GM12892 (cell line): ENCODE data around the gene SLC8A2.

Experiments used
- DNase-seq: peaks from one replicate; pipeline ENCODE4 v3.0.0; 2011; ENCODE audit not compliant: insufficient read length
- FAIRE-seq: peaks from 2 replicates; lab custom pipeline; 2011; peaks lifted over from hg19 to GRCh38; lab: Jason Lieb, UNC
- POLR2A ChIP-seq: IDR thresholded peaks from 2 replicates; pipeline ENCODE4 v1.6.1; 2011; ENCODE audit warnings: low read depth, low read length, control low read depth
- POLR2AphosphoS5 ChIP-seq: IDR thresholded peaks from 2 replicates; pipeline ENCODE4 v1.6.1; 2011; ENCODE audit warnings: low read depth, low read length, control low read depth
- TAF1 ChIP-seq: IDR thresholded peaks from 2 replicates; pipeline ENCODE4 v1.6.1; 2011; ENCODE audit warnings: low read depth, mild to moderate bottlenecking, control low read depth, low read length, borderline replicate concordance

The SLC8A2 gene

GRCh38 chr19:47411101-47411500, 60.6 kb downstream of the SLC8A2 start:
- no peak for TF ChIP-seq POLR2AphosphoS5
- TF ChIP-seq TAF1: no peak
- TF ChIP-seq POLR2A: no peak
- no peak for FAIRE-seq
- no peak for DNase-seq

- FAIRE-seq (no peak), DNase-seq (no peak)
- TF ChIP-seq POLR2A: no peak
- TF ChIP-seq POLR2AphosphoS5: no peak
- no peak for TF ChIP-seq TAF1
Observed at GRCh38 chr19:47408156-47408938, 63.3 kb downstream of the SLC8A2 start.

DNA sequence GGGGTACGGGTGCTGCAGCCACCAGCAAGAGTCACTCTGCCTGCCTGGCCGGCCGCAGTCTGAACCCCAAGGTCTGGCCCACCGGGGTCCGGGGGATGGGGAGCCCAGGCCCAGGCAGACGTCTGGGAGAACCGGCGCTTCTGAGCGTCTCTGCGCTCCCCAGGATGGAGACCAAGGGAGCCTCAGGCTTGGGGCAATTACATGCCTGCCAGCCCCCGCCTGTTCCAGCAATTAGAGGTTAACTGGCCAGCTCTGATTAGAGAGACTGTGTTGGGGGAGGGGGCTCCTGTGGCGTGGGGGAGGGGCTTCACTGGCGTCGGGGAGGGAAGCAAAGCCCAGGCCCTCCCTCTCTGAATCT, 64.3 kb downstream of the SLC8A2 start:
- DNase-seq (no peak), FAIRE-seq (no peak)
- TF ChIP-seq POLR2AphosphoS5 (no peak), POLR2A (no peak), TAF1 (no peak)

DNA sequence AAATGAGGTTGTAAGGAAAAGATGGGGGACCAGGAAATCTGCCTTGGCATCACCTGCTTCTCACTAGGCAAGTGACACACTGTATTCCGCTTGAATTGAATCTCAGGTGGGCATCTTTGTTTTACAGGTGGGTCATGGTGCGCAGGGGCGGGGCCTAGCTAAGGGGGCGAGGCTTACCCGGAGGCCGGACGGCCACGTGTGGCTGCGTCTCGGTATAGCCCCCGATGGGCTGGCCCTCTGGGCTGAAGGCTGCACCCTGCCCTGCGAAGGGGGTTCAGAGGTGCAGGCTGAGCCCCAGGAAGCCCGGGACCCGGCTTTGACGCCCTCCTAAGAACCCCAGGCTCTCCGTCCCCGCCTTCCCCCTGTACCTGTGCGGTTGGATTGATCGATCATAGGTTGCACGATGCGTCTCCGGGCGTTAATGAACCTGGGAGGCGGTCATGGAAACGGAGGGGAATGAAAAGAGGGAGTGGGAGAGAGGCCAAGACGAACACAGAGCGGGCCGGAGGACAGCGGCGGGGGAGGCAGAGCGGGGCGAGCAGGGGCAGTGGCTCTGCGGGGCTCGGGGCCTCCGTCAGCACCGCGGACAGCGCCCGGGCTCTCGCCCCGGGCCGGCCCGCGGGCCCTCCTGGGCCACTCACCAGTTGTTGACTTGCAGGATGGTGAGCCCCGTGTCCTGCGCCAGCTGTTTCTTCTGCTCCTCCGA, 64.8 kb downstream of the SLC8A2 start:
- DNase-seq (no peak), FAIRE-seq (no peak)
- TF ChIP-seq POLR2A (no peak), TAF1 (no peak), POLR2AphosphoS5 (no peak)

- TF ChIP-seq TAF1: no peak
- no peak for TF ChIP-seq POLR2AphosphoS5
- no peak for TF ChIP-seq POLR2A
- FAIRE-seq: no peak
- no peak for DNase-seq
Observed at GRCh38 chr19:47405854-47406417, 65.8 kb downstream of the SLC8A2 start.

DNA sequence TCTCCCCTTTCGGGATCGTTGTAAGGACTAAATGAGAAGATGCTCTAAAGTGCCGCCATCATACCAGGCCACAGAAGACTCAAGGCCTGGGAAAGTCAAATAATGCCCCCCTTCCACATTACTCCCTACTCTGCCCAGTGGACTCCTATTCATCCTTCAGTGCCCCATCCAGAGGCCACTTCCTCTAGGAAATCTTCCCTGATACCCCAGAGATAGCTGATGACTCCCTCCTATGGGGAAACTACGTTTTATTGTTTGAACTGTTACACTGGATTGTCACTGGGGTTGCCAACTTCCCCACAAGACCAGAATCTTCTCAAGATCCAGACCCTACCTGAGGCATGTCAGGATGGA, 66.5 kb downstream of the SLC8A2 start:
- TF ChIP-seq POLR2A (no peak), POLR2AphosphoS5 (no peak), TAF1 (no peak)
- DNase-seq: no peak
- no peak for FAIRE-seq

- no peak for FAIRE-seq
- no peak for DNase-seq
- TF ChIP-seq TAF1 (no peak), POLR2A (no peak), POLR2AphosphoS5 (no peak)
Observed at GRCh38 chr19:47404334-47405196, 67.1 kb downstream of the SLC8A2 start.

GRCh38 chr19:47402504-47402903, 69.2 kb downstream of the SLC8A2 start:
- TF ChIP-seq POLR2AphosphoS5 (no peak), POLR2A (no peak), TAF1 (no peak)
- FAIRE-seq (no peak), DNase-seq (no peak)

DNA sequence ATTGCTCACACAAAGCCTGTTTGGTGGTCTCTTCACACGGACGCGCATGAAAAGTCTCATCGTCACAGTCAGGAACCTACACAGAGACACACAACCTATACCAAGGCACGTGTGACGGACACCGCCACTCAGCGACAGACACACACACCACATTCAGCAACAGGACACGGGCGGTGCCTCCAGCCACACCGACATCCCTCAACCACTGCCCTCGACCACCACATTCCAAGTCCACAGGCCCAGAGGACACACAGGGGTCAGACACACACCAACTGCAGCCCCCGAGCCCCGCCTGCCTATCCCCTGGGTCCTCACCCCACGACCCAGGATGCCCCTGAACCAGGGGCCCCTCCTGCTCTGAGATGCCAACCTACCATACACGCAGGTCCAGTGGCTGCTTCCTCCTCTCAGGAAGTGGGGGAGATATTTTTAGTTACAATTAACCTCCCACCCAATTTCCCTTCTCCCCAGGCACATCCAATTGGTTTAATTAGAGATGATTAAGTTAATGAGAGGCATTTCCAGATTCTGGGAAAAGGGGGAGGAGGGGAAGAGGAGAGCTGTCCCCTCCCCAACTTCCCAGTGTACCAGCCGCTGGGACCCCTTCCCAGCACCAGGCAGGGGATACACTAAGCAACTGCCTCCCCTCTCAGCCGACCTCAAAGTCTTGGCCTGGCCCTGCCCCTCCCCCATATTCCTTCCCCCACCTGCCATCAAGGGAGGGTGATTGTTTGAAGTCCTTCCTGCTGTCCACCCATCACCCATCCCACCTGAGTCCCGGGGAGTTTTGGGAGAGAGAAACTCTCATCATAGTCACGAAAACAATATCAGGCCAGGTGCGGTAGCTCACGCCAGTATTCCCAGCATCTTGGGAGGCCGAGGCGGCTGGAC, 72.7 kb downstream of the SLC8A2 start:
- TF ChIP-seq POLR2AphosphoS5 (no peak), POLR2A (no peak), TAF1 (no peak)
- no peak for FAIRE-seq
- no peak for DNase-seq
